Measurements from ENCODE around the gene KIAA0040.

Gene KIAA0040

GRCh38 chr1:175203570-175204068 lies 11.0 kb upstream of the KIAA0040 start:
- in situ Hi-C loops (cut with MboI; ENCODE audit: low sequenced_read_pairs) = no loop called here

DNA sequence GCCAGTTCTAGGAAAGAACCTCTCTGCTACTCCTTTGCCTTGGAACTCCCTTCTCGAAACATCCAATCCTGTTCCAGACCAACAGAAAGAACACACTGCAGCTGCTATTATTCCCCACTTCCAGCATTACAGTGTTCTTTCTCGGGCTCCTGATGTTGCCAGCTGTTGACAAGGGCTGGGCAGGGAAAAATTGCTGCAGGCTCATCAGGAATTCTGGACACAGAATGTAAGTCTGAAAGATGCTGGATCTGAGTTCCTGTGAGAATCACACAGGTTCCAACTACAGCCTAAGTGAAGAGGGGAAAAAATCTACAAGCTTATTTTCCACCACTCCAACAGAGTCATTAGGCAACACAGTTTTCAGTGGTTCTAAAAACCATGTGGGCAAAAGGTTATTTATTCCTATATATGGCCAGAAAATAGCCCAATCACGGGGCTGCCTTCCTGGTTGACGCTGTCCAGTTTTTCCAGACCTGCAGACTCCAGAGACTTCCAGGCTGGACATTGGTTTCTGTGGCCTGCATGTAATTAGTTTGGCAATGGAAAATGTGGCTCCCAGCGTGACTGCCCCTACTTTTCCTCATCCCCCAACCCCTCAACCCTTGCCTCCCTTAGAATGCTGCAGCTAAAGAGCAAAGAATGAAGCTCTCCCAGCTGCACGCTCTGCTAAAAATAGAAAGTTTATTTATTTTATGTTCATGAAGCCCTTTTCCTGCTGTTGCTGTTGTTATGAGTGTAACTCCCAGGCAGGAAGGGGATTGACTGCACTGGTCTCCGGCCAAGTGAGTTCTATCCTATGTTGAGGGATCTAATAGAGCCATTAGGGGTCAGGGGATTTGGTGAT lies 8.3 kb upstream of the KIAA0040 start:
- in situ Hi-C loops (cut with MboI; ENCODE audit: low sequenced_read_pairs) = no loop called here

DNA sequence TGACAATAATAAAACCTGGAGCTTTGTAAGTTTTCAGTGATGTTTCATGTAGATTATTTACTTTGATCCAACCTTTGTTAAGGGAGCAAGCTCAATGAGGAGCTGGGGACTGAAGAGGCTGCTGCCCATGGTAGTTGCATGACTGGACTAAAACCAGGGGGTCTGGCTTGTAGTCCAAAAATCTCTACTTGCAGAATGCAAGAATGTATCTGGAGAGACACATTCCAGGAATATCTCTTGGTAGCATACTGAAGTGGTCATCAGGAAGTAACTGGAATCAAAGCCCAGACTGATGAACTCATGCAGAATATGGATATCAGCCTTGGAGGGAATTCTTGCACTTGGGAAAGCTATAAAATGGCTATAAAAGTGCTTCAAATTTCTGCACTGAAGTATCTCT lies 5.8 kb upstream of the KIAA0040 start:
- in situ Hi-C loops (cut with MboI; ENCODE audit: low sequenced_read_pairs) = no loop called here

DNA sequence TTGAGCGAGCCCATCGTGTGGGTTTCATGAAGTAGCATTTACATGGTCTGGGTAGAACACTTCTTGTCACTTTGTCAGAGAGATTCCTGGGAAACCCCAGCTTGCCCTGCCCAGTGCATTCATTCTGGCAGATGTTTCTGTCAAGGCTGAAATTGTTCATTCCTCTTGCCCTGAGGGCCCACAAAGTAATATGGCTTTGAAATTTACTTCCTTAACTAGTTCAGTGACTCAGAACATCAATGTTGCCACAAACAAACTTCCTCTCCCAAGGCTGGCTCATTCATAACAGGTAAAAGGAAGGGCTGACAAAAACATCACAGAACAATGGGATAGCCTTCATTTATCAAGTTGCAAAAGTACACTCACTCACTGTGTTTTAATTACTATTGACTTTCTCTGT lies 5.0 kb upstream of the KIAA0040 start:
- in situ Hi-C loops (cut with MboI; ENCODE audit: low sequenced_read_pairs) = no loop called here

DNA sequence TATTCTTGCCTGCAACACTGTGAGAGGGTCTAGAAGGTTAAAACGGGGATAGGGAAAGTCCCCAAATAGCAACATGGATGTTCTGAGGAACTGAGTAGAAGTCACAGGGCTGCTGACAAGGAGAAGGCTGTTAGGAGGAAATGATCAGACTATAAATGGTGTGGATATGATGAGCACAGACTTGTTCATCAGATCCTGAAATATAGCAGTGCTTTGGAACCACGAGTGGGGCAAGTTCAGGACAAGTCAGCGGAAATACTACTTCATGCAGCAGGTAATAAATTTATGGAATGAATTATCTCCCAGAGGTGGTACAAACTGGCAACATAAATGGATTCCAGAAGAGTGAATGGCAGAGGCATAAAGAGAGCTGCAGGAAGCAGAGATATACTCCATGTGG lies 3.2 kb upstream of the KIAA0040 start:
- in situ Hi-C loops (cut with MboI; ENCODE audit: low sequenced_read_pairs) = no loop called here

DNA sequence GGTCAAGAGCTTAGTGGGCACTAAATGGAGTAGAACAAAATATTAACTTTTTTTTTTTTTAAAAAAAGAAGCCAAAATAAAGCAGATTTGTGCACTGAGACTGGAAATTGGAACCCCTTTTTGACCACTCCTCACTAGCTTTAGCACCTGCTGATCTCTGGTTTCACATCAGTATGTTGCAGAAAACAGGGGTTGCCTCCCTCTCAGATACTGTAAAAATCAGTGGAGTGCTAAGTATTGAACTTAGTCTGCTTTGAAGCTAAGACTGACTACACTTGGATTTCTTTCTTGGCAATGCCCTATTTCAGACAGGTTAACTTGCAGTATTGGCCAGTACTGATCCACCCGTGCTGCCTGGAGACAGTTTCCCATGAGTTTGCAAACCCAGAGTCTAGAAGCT lies 2.7 kb upstream of the KIAA0040 start:
- in situ Hi-C loops (cut with MboI; ENCODE audit: low sequenced_read_pairs) = no loop called here

DNA sequence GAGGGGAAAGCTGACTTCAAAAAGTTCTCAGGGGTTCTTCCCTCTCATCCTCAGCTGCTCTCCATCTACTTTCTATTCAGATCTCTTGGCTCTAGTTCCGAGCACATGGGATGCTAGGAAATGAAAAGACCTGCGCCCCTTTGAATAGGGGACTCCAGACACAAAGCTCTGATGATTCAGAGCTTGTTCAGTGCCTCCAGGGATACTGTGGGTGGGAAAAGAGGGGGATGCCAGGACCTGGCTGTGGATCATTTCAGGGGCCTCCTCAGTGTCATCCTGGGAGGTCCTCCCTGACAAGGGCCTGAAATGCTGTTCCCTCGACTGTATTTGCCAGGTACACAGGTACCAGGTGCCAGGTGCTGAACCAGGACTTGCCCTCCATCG lies 943 bp upstream of the KIAA0040 start:
- in situ Hi-C loops (cut with MboI; ENCODE audit: low sequenced_read_pairs) = no loop called here

GRCh38 chr1:175192111-175192629 lies 406 bp downstream of the KIAA0040 start:
- in situ Hi-C loops (cut with MboI; ENCODE audit: low sequenced_read_pairs) = no loop called here

DNA sequence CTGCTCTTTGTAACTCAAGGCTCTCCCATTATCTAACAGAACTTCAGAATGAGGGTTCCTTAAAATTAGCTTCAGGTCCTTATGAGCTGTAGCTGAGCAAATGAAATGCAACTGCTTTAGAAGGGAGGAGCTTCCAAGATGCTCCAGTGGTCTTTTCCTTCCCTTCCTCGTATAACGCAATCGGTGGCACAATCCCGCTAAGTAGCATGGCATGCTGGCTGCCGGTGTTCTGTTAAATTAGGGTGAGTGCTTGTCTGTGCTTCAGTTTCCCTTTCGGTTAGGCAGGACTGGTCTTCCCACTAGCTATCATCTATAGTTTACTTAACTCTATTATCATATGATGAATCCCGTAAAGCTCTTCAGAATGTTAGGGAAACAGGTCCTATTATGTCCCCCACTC lies 917 bp downstream of the KIAA0040 start:
- in situ Hi-C loops (cut with MboI; ENCODE audit: low sequenced_read_pairs) = no loop called here

DNA sequence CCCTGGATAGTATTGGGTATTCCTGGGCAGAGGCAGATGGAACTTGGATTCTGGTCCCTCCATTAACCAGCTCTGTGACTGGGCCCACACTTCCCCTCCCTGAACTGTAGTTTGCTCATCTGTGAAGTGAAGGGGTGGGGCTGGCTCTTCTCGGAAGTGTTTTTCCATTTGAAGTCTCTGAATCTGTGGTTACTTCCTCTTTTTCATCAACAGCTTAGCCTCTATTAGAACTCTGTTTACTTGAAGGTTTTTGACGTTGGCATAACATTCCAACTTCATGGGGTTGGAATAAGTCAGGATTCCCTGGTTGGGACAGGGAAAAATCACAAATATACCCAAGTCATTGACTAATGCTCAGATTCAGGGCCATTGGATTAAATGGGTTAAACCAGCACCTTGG lies 3.6 kb downstream of the KIAA0040 start:
- in situ Hi-C loops (cut with MboI; ENCODE audit: low sequenced_read_pairs) = no loop called here

- in situ Hi-C loops (cut with MboI; ENCODE audit: low sequenced_read_pairs) = no loop called here
Observed at GRCh38 chr1:175186433-175187160, 6.0 kb downstream of the KIAA0040 start.

- in situ Hi-C loops (cut with MboI; ENCODE audit: low sequenced_read_pairs) = no loop called here
Observed at GRCh38 chr1:175185903-175186302, 6.7 kb downstream of the KIAA0040 start.

- in situ Hi-C loops (cut with MboI; ENCODE audit: low sequenced_read_pairs) = no loop called here
Observed at GRCh38 chr1:175183586-175183985, 9.0 kb downstream of the KIAA0040 start.

- in situ Hi-C loops (cut with MboI; ENCODE audit: low sequenced_read_pairs) = no loop called here
Observed at GRCh38 chr1:175182201-175182746, 10.3 kb downstream of the KIAA0040 start.

GRCh38 chr1:175179837-175180590 lies 12.6 kb downstream of the KIAA0040 start:
- in situ Hi-C loops (cut with MboI; ENCODE audit: low sequenced_read_pairs) = no loop called here

DNA sequence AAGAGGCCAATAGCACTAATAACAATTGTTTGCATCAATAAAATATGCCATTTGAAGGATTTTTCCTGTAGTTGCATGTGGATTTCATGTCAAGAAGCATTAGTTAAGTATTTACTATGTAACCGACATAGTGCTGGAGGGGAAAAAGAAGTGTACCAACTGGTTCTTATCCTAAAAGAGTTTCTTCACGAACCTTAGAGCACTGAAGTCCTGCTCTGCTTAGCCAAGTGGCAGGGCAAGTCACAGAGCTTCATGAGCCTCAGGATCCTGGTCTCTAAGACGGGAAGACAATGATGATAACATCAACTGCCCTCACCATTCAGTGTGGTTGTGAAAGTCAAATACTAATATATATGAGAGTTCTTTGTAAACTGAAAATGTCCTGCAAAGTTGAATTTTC lies 14.1 kb downstream of the KIAA0040 start:
- in situ Hi-C loops (cut with MboI; ENCODE audit: low sequenced_read_pairs) = no loop called here

GRCh38 chr1:175178056-175178455 lies 14.5 kb downstream of the KIAA0040 start:
- in situ Hi-C loops (cut with MboI; ENCODE audit: low sequenced_read_pairs) = no loop called here

DNA sequence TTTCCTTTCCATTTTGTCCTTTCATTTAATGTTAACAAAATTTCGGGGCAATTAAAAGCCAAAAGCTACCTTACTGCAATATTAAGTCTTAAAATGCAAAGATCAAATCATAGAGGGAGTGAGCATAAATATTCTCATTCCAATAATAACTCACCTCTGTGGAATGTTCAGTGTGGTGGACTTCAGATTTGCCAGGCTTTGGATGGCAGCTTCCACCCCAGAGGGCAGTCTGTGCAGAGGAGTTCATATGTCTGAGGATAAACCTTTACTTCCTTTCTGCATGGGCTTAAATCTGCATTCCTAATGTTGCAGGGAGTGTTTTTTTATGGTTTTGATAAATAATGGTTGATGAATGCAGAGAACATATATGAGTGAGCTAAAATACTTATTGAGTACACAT lies 16.3 kb downstream of the KIAA0040 start:
- in situ Hi-C loops (cut with MboI; ENCODE audit: low sequenced_read_pairs) = no loop called here

DNA sequence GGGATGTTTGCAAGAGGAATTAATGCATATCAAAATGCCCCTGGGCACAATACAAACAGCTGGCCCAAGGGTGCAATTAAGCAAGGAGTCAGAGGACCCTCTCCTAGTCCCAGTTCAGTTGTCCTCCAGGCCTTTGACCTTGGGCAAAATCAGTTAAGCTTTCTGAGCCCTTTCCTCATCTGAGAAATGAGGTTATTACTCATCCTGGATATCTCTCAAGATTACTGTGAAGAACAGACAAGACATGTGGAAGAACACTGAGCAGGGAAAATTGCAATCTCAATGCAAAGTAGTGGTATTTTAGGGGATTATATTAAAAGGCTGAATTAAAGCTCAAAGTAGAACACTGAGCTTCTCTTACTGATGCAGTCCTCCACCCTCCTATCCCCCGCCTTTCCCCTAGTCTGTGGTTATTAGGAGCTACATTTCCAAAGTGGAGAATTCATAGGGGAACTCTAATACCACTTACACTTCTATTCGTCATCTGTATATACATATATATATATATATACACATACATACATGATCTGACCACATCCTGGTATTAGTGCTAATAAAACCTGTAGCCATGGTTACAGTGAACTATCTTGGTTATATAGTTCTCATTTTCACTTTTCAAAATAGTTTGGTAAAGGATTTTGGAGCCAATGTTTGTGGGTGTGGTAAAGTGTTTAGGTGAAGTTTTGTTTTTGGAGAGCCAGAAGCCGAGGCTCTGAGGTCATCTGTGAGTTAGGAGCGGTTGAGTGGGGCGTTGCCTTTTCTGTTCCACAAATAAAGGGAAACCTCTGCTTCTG lies 18.1 kb downstream of the KIAA0040 start:
- in situ Hi-C loops (cut with MboI; ENCODE audit: low sequenced_read_pairs) = no loop called here

DNA sequence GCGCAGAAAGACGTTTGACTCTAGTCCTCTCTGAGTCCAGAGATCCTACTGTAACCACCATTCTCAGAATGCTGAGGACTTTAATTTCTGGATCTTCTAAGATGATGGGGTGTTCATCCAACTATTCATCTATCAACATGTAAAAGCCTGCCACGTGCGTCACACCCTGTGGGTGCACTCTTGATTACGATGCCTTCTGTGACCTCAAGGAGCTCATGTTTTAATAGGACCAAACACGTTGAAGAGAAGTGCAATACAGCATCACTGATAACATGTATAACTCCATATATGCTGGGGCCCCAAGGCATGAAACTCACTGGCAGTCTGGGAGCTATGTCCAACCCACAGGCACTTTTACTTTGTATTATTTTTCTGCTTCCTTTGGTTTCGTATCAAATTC lies 19.0 kb downstream of the KIAA0040 start:
- in situ Hi-C loops (cut with MboI; ENCODE audit: low sequenced_read_pairs) = no loop called here
